ENCODE data around the gene RBMS1.

Gene RBMS1

GRCh38 chr2:160269365-160269764, 224.2 kb downstream of the RBMS1 start:
- no peak for DNase-seq

- no peak for DNase-seq
Observed at GRCh38 chr2:160268151-160268781, 225.3 kb downstream of the RBMS1 start.

- DNase-seq = no peak
Observed at GRCh38 chr2:160267692-160268091, 225.9 kb downstream of the RBMS1 start.

GRCh38 chr2:160267022-160267421, 226.6 kb downstream of the RBMS1 start:
- no peak for DNase-seq

- DNase-seq = peak; percentile 24
Observed at GRCh38 chr2:160266037-160266551, 227.5 kb downstream of the RBMS1 start.

GRCh38 chr2:160264308-160264707, 229.3 kb downstream of the RBMS1 start:
- DNase-seq = no peak

- no peak for DNase-seq
Observed at GRCh38 chr2:160261732-160262131, 231.9 kb downstream of the RBMS1 start.

GRCh38 chr2:160258492-160258805, 235.2 kb downstream of the RBMS1 start:
- no peak for DNase-seq

- no peak for DNase-seq
Observed at GRCh38 chr2:160257743-160258491, 235.7 kb downstream of the RBMS1 start.

- DNase-seq = no peak
Observed at GRCh38 chr2:160257041-160257742, 236.4 kb downstream of the RBMS1 start.

- no peak for DNase-seq
Observed at GRCh38 chr2:160256507-160256906, 237.1 kb downstream of the RBMS1 start.

- no peak for DNase-seq
Observed at GRCh38 chr2:160255408-160255807, 238.2 kb downstream of the RBMS1 start.

- no peak for DNase-seq
Observed at GRCh38 chr2:160254189-160254762, 239.3 kb downstream of the RBMS1 start.

GRCh38 chr2:160253440-160254188, 240.0 kb downstream of the RBMS1 start:
- DNase-seq = no peak

- no peak for DNase-seq
Observed at GRCh38 chr2:160252900-160253299, 240.7 kb downstream of the RBMS1 start.

GRCh38 chr2:160252278-160252887, 241.2 kb downstream of the RBMS1 start:
- DNase-seq = peak; percentile 37

GRCh38 chr2:160251569-160251968, 242.0 kb downstream of the RBMS1 start:
- DNase-seq = no peak

GRCh38 chr2:160249876-160250275, 243.7 kb downstream of the RBMS1 start:
- DNase-seq = no peak

GRCh38 chr2:160247296-160248035, 246.1 kb downstream of the RBMS1 start:
- no peak for DNase-seq

GRCh38 chr2:160246356-160246755, 247.3 kb downstream of the RBMS1 start:
- DNase-seq = no peak

GRCh38 chr2:160245614-160246155, 247.9 kb downstream of the RBMS1 start:
- no peak for DNase-seq
